Upper lobe of left lung (tissue), 4 donors: ENCODE results near the gene DTNA.

Experiments
- CTCF ChIP-seq, 6 experiments: fragments of 450-650 bp in 4 of 6; fragments of 200-600 bp in 2 of 6; sonication (generic) in 2 of 6; IDR thresholded peaks; one replicate each; pipeline ENCODE4 v1.5.1; 2016 to 2019; ENCODE audit warnings: antibody characterized with exemption in 6 of 6
- POLR2AphosphoS5 ChIP-seq, 2 donors: sonication (generic); formaldehyde crosslinking; IDR thresholded peaks; one replicate each; pipeline ENCODE4 v1.5.1; 2017; ENCODE audit warnings: antibody characterized with exemption in 2 of 2

GRCh38 chr18:34767601-34768027, 57.5 kb downstream of the DTNA start:
- TF ChIP-seq CTCF (IDR thresholded peaks at IDR 0.05) (no peak), POLR2AphosphoS5 (IDR thresholded peaks at IDR 0.05) (no peak)
